Fibroblast of mammary gland (primary cell): ENCODE data around the gene TTC16.
"Not testable (repeated sequence)": the region's sequence is repeated elsewhere in the genome, so short reads cannot be mapped to it uniquely, and the experiment has no call there.

Experiments
- DNase-seq: peaks from one replicate; pipeline ENCODE4 v3.0.0-alpha.2; 2010; ENCODE audit warnings: low read depth
- H3K4me3 ChIP-seq: 2 replicates; pipeline ENCODE4 v1.5.1; 2011; ENCODE audit warnings: low read depth, mild to moderate bottlenecking, low read length, moderate library complexity; ENCODE audit not compliant: control insufficient read depth
- CTCF ChIP-seq: conservative IDR thresholded peaks from 2 replicates; pipeline ENCODE4 v1.5.1; 2011; ENCODE audit warnings: low read depth, low read length, inconsistent platforms; ENCODE audit not compliant: control insufficient read depth, insufficient read depth

Gene TTC16

GRCh38 chr9:127755061-127756060 lies 39.5 kb downstream of the TTC16 start:
- DNase-seq, result no peak
- no peak overlapping the region for H3K4me3 ChIP-seq
- TF ChIP-seq CTCF, result no peak

- TF ChIP-seq CTCF, result no peak
- DNase-seq, result no peak
- H3K4me3 ChIP-seq, result no peak overlapping the region
These were observed 40.4 kb downstream of the TTC16 start for GRCh38 chr9:127756233-127756632.

- not testable (repeated sequence) for H3K4me3 ChIP-seq, DNase-seq
These were observed 40.9 kb downstream of the TTC16 start for GRCh38 chr9:127756776-127757175.

GRCh38 chr9:127758843-127759242 lies 43.0 kb downstream of the TTC16 start:
- no peak for TF ChIP-seq CTCF
- no peak overlapping the region for H3K4me3 ChIP-seq
- no peak for DNase-seq

- no peak overlapping the region for H3K4me3 ChIP-seq
- DNase-seq, result no peak
- no peak for TF ChIP-seq CTCF
These were observed 45.2 kb downstream of the TTC16 start for GRCh38 chr9:127761061-127761460.

- TF ChIP-seq CTCF, result no peak
- DNase-seq, result no peak
- no peak overlapping the region for H3K4me3 ChIP-seq
These were observed 45.6 kb downstream of the TTC16 start for GRCh38 chr9:127761491-127761956.

- TF ChIP-seq CTCF, result no peak
- no peak for DNase-seq
- no peak overlapping the region for H3K4me3 ChIP-seq
These were observed 46.3 kb downstream of the TTC16 start for GRCh38 chr9:127762111-127762676.
